Ramos (cell line): ENCODE results near the gene C17orf78.
"Not testable (repeated sequence)": the region's sequence is repeated elsewhere in the genome, so short reads cannot be mapped to it uniquely, and the experiment has no call there.

Source experiments
- in situ Hi-C: fragments of 300-500 bp; cut with MboI; formaldehyde crosslinking; loops from one replicate; pipeline ENCODE4 v1.14.3; 2022; ENCODE audit warnings: low sequenced_read_pairs; ENCODE audit not compliant: unreplicated experiment

C17orf78 gene

DNA sequence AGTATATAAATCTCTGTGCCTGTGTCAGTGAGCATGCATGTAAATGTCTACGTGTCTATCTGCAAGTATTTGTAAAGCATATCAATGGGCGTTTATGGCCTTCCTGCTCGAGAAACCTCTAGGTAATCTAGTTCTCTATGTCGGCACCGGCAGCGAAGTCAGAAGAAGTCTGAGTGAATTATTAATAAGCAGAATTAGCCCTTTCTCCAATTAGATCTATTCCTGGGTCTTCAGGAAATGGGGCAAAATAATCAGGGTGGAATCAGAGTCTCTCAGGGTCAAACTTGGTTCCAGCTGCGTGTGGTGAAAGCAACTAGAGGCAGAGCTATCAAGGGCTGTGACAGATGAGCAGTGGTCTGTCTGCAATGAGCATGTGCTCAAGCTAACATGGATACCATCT lies at the start of gene C17orf78:
Gene C17orf78 (plus strand): TSS at position 280 of the 400 bp plus-strand sequence. CDS start 108 bp downstream, at position 388.
- in situ Hi-C loops = loop anchor here (25.0 kb wide), 1 partner anchor 763 kb away; the partner anchor contains the start of gene MRM1

DNA sequence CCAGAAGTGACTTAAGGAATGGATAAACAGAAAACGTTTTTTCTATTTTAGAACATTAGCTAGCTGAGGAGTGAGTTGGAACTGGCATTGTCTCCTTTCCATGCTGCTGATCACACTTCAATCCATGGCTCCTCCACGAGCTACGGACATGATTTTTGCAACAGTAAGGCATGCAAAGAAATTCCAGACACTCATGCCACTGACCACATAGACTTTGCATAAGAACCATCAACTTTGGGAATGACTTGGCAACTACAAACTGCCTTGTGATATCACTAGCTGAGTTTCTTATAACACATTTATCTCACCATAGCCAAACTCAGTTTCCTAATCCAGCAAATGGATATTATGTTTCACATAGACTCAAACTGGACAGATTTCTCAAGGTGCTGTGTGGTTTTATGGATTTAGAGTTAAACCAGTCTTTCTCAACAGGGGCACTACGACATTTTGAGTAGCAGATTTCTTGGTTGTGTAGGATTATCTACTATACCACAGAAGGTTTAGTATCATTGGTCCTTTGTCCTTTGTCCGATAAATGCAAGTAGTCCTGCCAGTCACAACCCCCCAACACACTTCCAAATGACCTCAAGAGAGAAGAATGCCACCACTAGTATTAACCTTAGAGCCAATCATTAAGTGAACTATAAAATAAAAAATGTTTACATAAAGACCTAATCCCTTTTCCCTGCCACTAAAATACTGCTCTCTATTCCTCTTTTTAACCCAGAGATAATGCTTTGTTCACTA lies 48.3 kb upstream of the C17orf78 start:
- in situ Hi-C loops = no loop called here

DNA sequence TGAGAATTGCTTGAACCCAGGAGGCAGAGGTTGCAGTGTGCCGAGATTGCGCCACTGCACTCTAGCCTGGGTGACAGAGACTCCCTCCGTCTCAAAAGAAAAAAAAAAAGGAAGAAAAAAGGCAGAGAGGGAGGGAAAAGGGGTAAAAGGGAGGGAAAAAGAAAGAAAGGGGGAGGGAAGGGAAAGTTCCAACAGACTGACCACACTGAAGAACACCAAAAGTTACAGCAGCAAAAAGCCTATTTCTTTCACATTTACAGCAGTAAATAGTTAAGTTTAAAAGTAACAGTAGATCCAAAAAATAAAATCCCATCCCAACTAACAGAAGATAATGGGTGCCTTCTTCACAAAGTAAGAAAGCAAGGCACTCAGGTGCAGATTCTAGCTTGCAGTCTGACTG lies 36.9 kb upstream of the C17orf78 start:
- in situ Hi-C loops = loop anchor here (10.0 kb wide), 1 partner anchor 46 kb away; no protein-coding TSS in a partner anchor

DNA sequence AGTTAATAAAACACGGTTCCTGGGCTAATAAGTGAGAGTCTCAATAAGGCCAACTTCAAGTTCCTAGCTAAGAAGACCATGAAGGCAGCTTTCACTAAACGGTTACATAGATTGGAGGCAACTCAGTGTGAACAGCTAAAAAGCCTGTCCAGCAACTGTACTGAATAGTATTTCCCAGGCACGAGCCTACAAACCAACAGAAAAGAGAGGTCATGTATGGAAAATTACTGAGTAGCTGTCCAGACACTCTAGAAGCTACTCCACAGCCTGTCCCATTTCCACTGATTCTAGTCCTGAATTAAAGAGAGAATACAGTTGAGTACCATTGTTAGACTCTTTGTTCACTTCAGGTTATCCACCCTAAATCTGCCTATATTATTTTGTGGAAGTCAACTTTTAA lies 36.5 kb upstream of the C17orf78 start:
- in situ Hi-C loops = loop anchor here (10.0 kb wide), 1 partner anchor 45 kb away; no protein-coding TSS in a partner anchor

DNA sequence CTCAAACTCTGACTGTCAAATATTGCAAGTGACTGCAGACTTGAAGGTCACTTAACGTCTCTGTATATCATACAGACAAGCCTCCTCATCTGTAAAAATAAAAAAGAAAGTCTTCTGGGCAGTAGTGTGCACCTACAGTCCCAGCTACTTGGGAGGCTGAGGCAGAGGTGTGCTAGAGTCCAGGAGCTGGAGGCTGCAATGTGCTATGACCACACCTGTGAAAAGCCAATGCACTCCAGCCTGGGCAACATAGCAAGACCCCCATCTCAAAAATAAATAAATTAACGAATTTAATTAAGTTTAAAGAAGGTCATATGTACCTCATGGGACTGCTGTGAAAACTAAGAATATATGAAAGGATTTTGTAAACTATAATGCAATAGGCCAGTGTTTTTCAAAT lies 35.0 kb upstream of the C17orf78 start:
- in situ Hi-C loops = no loop called here

DNA sequence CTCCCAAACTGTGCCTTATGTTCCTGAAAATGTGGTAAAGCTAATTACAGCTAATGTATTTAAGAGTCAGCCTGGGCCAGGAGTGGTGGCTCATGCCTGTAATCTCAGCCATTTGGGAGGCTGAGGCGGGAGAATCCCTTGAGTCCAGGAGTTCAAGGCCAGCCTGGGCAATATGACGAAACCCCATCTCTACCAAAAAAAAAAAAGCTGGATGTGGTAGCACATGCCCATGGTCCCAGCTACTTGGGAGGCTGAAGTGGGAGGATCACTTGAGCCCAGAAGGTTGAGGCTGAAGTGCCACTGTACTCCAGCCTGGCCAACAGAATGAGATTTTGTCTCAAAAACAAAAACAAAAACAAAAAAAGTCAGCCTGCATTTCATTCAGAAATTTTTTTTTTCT lies 33.2 kb upstream of the C17orf78 start:
- in situ Hi-C loops = no loop called here

DNA sequence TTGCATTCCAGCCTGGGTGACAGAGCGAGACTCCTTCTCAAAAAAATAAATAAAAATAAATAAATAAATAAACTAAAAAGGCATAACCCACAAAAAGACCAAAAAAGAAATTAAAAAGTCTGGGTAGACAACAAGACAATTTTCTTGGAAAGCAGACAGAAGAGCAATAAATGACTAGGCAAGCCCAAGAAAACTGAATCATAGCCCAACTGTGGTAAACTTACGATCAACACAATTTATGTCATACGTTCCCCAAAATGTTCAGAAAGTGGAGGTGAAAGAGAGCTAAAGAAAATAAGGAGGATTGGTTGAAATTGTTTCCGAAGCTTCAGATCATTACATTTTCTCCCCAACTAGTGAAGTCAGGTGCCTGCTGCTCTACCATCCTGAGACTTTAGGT lies 31.3 kb upstream of the C17orf78 start:
- in situ Hi-C loops = no loop called here

DNA sequence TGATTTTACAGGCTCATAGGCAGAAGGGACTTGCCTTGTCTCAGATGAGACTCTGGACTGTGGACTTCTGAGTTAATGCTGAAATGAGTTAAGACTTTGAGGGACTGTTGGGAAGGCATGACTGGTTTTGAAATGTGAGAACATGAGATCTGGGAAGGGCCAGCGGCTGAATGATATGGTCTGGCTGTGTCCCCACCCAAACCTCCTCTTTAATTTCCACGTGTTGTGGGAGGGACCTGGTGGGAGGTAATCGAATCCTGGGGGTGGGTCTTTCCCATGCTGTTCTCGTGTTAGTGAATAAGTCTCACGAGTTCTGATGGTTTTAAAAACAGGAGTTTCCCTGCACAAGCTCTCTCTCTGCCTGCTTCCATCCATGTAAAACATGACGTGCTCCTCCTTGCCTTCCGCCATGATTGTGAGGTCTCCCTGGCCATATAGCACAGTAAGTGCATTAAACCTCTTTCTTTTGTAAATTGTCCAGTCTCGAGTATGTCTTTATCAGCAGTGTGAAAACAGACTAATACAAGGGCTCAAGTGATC lies 28.9 kb upstream of the C17orf78 start:
- in situ Hi-C loops = not testable (repeated sequence)

DNA sequence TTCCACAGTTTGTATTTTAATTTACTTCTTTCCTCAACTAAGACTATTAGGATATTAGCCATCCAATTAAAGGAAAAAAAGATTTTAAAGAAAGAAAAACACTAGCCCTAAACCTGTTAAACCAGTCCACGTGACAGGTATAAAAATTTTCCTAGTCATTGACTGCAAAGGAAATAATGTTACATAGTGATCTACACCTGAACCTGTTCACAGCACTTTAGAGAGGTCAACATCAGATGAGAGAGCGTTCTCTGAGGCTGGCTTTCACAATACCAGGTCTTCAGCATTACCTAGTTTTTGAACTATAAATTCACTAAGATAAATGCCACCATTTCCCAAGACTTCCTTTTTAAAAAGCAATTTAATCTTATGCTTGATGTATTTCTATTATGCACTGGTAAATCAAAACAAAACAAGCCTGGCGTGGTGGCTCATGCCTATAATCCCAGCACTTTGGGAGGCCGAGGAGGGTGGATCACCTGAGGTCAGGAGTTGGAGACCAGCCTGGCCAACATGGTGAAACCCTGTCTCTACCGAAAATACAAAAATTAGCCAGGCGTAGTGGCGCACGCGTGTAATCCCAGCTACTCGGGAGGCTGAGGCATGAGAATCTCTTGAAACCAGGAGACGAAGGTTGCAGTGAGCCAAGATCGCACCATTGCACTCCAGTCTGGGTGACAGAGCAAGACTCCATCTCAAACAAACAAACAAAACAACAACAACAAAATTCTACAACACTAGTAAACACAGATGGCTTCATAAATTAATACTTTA lies 18.8 kb upstream of the C17orf78 start:
- in situ Hi-C loops = not testable (repeated sequence)

DNA sequence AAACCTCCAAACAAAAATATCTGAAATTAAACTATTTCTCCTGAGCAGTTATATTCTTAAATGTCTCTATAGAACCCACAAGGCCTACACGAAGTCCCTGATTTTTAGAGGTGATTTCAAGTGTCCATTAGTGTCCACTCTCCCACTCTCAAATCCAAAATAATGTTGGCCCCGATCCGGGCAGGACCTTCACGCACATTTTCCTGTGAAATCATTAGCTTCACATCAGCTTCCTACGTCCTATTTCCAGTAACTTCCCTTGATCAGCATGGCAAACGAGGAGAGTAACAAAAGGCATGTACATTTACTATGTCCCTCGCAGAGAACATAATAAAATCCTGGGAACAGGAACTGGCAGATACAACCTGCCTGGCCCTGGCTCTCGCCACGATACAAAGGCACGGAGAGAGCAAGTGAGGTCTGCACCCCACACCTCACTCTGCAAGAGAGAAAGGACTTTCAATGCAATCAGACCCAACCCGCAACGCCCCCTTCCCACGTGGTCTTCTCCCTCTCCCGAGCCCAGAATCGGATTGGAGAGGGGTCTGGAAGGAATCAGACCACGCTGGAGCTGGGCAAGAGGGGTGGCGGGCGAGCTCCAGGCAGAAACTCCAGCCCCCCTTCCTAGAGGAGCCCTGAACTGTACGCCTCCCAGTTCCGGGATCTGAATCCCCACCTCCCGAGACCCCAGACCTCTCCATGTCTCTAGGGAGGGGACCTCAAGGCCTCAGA lies 17.5 kb upstream of the C17orf78 start:
- in situ Hi-C loops = no loop called here

DNA sequence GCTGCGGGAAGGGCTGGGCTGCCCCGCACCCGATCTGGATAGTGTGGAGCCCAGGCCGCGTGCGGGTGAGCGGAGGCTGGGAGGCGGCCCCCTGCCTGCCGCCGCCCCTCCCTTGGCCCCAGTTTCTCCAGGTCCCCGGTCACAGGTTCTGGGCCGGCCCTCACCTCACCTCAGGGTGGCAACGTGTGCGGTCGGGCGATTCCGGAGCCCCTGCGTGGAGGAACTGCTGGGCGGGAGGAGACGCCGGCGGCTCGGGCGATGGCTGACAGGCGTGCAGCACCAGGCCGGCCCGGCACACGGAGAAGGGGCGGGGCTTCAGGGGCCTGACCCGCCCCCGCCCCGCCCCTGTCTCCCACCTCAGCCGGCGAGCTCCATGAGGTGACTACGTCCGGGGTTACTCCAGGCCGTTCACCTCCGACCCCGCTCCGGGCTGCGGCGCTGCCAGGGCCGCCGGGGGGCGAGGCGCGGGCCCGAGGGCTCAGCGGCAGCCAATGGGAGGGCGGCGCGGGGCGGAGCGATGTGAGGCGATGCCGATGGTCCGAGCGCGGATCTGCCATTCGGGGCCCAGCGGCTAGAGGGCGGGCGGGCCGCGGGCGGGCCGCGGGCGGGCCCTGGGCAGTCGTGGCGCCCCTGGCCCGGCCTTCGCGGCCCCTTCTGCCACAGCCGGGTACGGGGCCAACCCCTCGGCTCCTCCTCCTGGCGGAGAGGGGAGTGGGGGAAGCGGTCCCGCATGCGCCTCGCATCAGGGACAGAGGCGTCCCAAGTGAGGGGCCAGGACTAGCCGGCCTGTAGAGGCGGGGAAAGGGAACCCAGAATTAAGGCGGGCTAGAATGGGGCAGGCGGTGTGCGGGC lies 16.7 kb upstream of the C17orf78 start:
- in situ Hi-C loops = no loop called here

DNA sequence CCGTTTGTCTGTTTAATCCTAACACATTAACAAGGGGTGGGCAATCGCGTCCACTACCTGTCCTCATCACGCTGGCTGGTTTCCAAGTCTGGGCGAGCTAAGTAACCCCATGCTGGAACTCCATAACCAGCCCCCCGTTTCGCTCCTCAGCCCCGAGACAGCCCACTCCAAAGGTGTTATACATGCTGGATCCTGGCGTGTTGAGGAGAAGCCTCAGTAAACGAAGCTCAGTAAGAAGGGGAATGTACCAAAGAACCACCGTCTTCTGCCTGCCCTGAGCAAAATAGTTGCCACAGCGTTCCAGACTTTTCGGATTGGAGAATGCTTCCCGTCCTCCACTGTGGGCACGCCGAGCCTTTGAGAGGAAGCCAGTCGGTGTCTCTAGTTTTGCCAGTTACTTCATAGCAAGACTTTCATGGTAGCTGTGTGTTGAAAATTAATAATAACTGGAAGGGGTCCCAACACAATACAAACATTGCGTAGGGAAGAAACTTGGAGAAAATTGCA lies 16.1 kb upstream of the C17orf78 start:
- in situ Hi-C loops = no loop called here

DNA sequence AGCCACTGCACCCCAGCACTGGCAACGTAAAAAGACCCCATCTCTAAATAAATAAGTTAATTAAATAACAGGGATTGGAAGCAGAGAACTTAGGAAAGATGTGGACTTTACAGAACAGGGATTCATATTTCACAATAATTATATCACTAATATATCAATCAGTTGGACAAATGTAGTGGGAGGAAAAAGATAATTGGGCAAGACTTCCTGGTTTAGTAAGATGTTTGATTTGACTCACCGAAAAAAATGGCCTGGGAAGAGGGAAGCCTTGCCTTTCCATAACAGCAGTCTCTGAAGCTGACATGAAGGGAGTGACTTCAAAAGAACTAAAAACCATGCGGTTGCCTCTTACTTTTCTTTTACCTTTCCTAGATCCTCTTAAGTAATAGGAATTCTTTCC lies 15.2 kb upstream of the C17orf78 start:
- in situ Hi-C loops = no loop called here

DNA sequence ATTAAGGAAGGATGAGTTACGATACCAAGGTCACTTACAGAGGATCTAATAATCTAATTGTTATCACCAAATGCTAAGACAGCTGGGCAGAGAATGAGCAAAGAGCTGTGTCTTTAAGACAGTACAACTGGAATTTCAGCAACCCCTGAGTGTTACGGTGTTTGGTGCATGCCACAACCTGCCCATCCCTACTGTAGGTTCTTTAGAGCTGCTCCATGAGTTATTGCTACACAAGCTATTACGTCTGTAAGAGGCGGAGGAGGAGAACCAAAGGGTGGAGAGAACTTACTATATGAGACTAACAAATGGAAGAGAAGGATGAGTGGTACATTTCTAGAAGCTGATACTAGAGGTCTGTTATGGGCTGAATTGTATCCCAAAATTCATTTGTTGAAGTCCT lies 14.2 kb upstream of the C17orf78 start:
- in situ Hi-C loops = no loop called here

DNA sequence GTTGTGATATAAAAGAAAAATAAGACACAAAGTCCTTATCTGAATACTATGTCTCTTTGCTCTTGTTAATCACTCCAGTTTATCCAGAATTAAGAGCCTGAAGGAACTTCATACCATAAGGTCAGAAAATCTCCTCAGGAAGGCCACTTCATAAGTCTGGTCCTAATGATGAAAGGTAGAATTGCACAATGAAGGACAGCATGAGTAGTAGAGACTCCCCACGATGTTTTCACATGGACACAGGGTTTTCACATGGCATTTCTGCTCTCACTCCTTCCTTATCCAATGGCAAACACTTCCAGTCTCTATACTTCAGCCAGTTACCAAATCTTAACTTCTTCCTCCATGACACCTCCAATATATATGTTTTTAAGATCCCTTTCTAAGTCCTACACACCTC lies 10.2 kb upstream of the C17orf78 start:
- in situ Hi-C loops = no loop called here

DNA sequence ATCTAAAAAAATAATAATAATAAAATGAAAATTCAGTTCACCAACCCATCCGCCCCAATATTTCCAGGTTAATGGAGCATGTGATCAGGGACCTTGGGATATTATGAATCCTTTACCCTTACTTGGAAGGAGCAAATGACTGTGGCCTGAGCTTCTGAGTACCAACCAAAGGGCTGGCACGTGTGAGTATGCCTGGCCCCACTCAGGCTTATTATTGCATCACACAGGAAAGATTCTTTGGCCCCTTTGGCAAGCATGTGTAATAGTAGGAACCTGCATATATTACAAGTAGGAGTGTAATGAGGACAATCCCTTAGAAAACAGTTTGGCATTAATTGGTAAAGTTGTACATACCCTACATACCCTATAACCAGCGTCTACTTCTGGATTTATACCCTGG lies 7.2 kb upstream of the C17orf78 start:
- in situ Hi-C loops = no loop called here

DNA sequence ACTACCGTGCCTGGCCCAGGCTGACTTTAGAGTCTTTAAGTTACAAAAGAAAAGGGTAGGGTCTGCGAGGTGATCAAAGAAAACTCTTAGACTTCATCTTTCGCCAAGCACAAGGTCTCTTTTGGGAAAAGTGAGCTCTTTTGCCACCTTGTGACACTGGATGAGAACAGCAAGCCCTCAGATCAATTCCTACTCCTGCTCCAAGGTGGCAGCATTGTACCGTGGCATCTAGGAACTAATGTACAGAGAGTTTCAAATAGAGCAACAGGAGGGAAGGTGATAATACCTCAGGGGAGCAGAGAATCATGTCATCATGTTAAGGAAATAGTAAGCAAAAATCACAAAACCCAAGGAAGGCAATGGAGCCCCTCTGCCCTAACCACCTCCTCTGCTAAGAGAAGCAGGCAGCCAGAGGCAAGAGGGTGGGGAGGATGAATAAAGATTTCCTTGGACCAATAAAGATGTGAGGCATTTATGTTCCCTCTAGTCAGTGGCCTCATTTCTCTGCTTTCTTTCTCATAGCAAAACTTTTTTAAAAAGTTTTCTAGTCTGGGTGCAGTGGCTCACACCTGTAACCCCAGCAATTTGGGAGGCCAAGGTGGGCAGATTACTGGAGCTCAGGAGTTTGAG lies 2.1 kb upstream of the C17orf78 start:
- in situ Hi-C loops = no loop called here

DNA sequence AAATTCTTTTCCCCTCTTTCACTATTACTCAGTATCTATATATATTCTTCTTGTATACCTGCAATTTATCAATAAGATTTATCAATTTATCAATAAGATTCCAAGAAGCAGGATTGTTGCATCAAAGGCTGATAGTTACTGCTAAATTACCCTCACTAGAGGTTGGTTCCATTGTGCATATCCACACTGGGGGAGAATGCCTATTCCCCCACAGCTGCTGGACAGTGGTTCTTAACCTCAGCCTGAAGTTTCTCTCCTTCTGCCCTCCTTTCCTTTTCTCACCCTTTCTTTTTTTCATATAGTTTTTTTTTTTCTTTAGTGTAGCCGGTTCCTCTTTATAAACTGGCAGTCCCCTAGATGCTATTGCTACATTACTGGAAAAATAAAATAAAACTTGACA lies 6.3 kb downstream of the C17orf78 start:
- in situ Hi-C loops = loop anchor here (10.0 to 25.0 kb wide), 2 partner anchors 47 to 770 kb away; partner anchors contain the start of gene MRM1
